Endothelial cell of umbilical vein (primary cell): Measurements from ENCODE around the gene CABP2. TPM values are rescaled to one million over a fixed set of nuclear protein-coding genes. Genes with fewer than 3 reads are reported as not detected.

Experiments used
- BruUV-seq: library from RNA; stranded (reverse); fragments of 400-500 nt; replicated peaks from 2 replicates; lab custom pipeline; 2021; lab: Mats Ljungman, UMichigan
- CTCF ChIA-PET: fragments of 300-600, 350-600 bp; sonication (Branson Sonifier 250); formaldehyde crosslinking; loops from one replicate; lab custom pipeline; 2021; ENCODE audit warnings: antibody characterized with exemption, inconsistent platforms; lab: Charles Lee
- POLR2A ChIA-PET: fragments of 300-600, 350-600 bp; sonication (Branson Sonifier 250); formaldehyde crosslinking; loops from one replicate; lab custom pipeline; 2021; ENCODE audit warnings: antibody characterized with exemption, inconsistent platforms; lab: Charles Lee
- DNase-seq: peaks from one replicate; pipeline ENCODE4 v3.0.0-alpha.2; 2011; ENCODE audit warnings: low read depth, low spot score
- FAIRE-seq: peaks from 2 replicates; lab custom pipeline; 2011; peaks lifted over from hg19 to GRCh38; lab: Jason Lieb, UNC
- H2AFZ ChIP-seq: 2 replicates; pipeline ENCODE4 v1.6.0; 2012; ENCODE audit warnings: low read depth, low read length, control low read depth, inconsistent platforms
- H3K27ac ChIP-seq: 2 replicates; pipeline ENCODE4 v1.5.1; 2011; ENCODE audit warnings: low read depth, mild to moderate bottlenecking, control low read depth, low read length, moderate library complexity; ENCODE audit not compliant: insufficient read depth
- H3K27me3 ChIP-seq, 2 experiments: 2 replicates each; pipeline versions ENCODE4 v1.6.0 to v1.6.1; 2011; ENCODE audit warnings: low read length in 2 of 2, mixed read lengths in 1 of 2; ENCODE audit not compliant: control insufficient read depth in 2 of 2, insufficient read depth in 2 of 2
- H3K36me3 ChIP-seq, 2 experiments: 2 replicates in 1 of 2; 3 replicates in 1 of 2; pipeline ENCODE4 v1.5.1; 2011; ENCODE audit warnings: low read length in 2 of 2, mild to moderate bottlenecking in 1 of 2, moderate library complexity in 1 of 2; ENCODE audit not compliant: control insufficient read depth in 2 of 2, insufficient read depth in 2 of 2; ENCODE audit errors: extremely low read depth in 1 of 2
- H3K4me1 ChIP-seq: 3 replicates; pipeline ENCODE4 v1.5.1; 2011; ENCODE audit warnings: mild to moderate bottlenecking, low read length; ENCODE audit not compliant: control insufficient read depth, insufficient read depth; ENCODE audit errors: extremely low read depth
- H3K4me2 ChIP-seq: 2 replicates; pipeline ENCODE4 v1.6.1; 2011; ENCODE audit warnings: low read length, control low read depth, mixed read lengths; ENCODE audit not compliant: insufficient read depth
- H3K4me3 ChIP-seq, 3 experiments: fragments of 200-600 bp in 1 of 3; sonication (generic), shearing (Covaris generic) in 1 of 3; replicated peaks in 1 of 3; 2 replicates each; pipeline ENCODE4 v1.5.1; 2011 to 2016; ENCODE audit warnings: control low read depth in 3 of 3, low read length in 3 of 3, mild to moderate bottlenecking in 2 of 3, inconsistent platforms in 1 of 3, low read depth in 1 of 3, moderate library complexity in 1 of 3; ENCODE audit not compliant: insufficient read depth in 1 of 3
- H3K79me2 ChIP-seq: 2 replicates; pipeline ENCODE4 v1.6.0; 2012; ENCODE audit warnings: low read length, inconsistent platforms; ENCODE audit not compliant: control insufficient read depth, insufficient read depth
- H3K9ac ChIP-seq: replicated peaks from 2 replicates; pipeline ENCODE3; 2011; ENCODE audit warnings: low read length, control low read depth; ENCODE audit not compliant: insufficient read depth; ENCODE audit errors: extremely low read depth
- H3K9me1 ChIP-seq: replicated peaks from 3 replicates; pipeline ENCODE4 v1.6.0; 2011; ENCODE audit warnings: mild to moderate bottlenecking, low read length; ENCODE audit not compliant: control insufficient read depth, insufficient read depth; ENCODE audit errors: extremely low read depth
- H3K9me3 ChIP-seq: replicated peaks from 2 replicates; pipeline ENCODE4 v1.5.1; 2012; ENCODE audit warnings: low read length, inconsistent platforms; ENCODE audit not compliant: control insufficient read depth, insufficient read depth
- H4K20me1 ChIP-seq: replicated peaks from 2 replicates; pipeline ENCODE3; 2011; ENCODE audit warnings: mild to moderate bottlenecking, low read length; ENCODE audit not compliant: control insufficient read depth, insufficient read depth; ENCODE audit errors: extremely low read depth
- EZH2 ChIP-seq: IDR thresholded peaks from 2 replicates; pipeline ENCODE4 v1.6.1; 2012; ENCODE audit warnings: borderline replicate concordance, low read depth, mild to moderate bottlenecking, moderate library complexity, low read length, inconsistent platforms; ENCODE audit not compliant: severe bottlenecking
- GATA2 ChIP-seq: IDR thresholded peaks from 2 replicates; pipeline ENCODE4 v1.7.0; 2011; ENCODE audit warnings: low read depth, mild to moderate bottlenecking, moderate library complexity, mixed read lengths, low read length; ENCODE audit not compliant: insufficient read length, insufficient read depth
- JUN ChIP-seq: IDR thresholded peaks from 2 replicates; pipeline ENCODE4 v1.6.1; 2011; ENCODE audit warnings: borderline replicate concordance, low read depth; ENCODE audit not compliant: insufficient read length, insufficient read depth
- MYC ChIP-seq: IDR thresholded peaks from one replicate; pipeline ENCODE4 v1.6.1; 2011; ENCODE audit warnings: mild to moderate bottlenecking, low read depth, low read length
- POLR2A ChIP-seq: IDR thresholded peaks from 2 replicates; pipeline ENCODE4 v1.6.1; 2012; ENCODE audit warnings: low read depth, mild to moderate bottlenecking, control low read depth, low read length
- POLR2AphosphoS5 ChIP-seq: IDR thresholded peaks from 2 replicates; pipeline ENCODE4 v1.6.1; 2012; ENCODE audit warnings: low read depth, mild to moderate bottlenecking, control low read depth, low read length, moderate library complexity; ENCODE audit not compliant: insufficient read depth
- dilution Hi-C: fragments of 300-500 bp; cut with MboI; formaldehyde crosslinking; loops from one replicate; pipeline ENCODE4 v1.15.0; 2019; ENCODE audit warnings: low sequenced_read_pairs; ENCODE audit not compliant: extremely low pct_ligation_motif_present
- intact Hi-C: fragments of 100-400 bp; cut with micrococcal nuclease; formaldehyde crosslinking; loops from one replicate; pipeline ENCODE4 v1.10.0; 2022
- polyA plus RNA-seq, 4 experiments: library from polyadenylated mRNA; depleted of rRNA in 3 of 4; stranded (reverse) in 3 of 4; unstranded in 1 of 4; fragments of >200 nt; gene quantifications; 2 replicates each; pipeline versions ENCODE4 v1.2.1 to v1.2.3, GENCODE V29; 2011 to 2012; ENCODE audit warnings: missing spikeins in 1 of 4
- total RNA-seq: library from RNA; stranded (reverse); gene quantifications from 2 replicates; pipeline ENCODE4 v1.2.3, GENCODE V29; 2021
- TF ChIP-seq, protein P1 (sequence below), 2 donors: IDR thresholded peaks; 1 replicate in 1 of 2; 2 replicates in 1 of 2; pipeline ENCODE4 v1.5.1; 2011; ENCODE audit warnings: low read length in 2 of 2, mild to moderate bottlenecking in 2 of 2, moderate library complexity in 2 of 2, control low read depth in 1 of 2, inconsistent platforms in 1 of 2, low read depth in 1 of 2; ENCODE audit not compliant: insufficient read depth in 1 of 2; ENCODE audit errors: extremely low read depth in 1 of 2
- TF ChIP-seq, protein P2 (sequence below): IDR thresholded peaks from 2 replicates; pipeline ENCODE4 v1.6.1; 2011; ENCODE audit not compliant: insufficient read depth, insufficient read length

CABP2 gene
- total and polyA plus RNA-seq, 2 donors (not counting 3 experiments of a cell fraction or from before 2014, with no cell fraction given), result not detected

DNA sequence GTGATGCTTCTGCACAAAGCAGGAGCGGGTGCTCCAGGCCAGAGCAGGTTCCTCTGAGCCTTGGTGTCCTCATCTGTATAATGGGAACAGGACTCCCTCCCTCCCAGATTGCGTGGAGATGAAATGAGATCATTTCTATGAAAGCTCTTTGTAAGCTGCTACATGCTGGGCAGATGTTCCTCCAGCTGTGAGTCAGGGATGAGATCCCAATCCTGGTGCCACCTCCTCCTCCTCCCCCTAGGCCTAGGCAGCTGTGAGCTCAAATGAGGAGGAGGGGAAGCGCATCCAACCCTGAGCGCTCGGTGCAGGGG is 7.0 kb upstream of the CABP2 start:
- H3K9me3 ChIP-seq, result peaks cover 3% of the 10 kb centered on the region
- H3K4me2 ChIP-seq, result no peak overlapping the region
- H4K20me1 ChIP-seq, result no peaks in the 10 kb centered on the region
- H3K4me1 ChIP-seq, result no peaks in the 10 kb centered on the region
- H3K27me3 ChIP-seq, result no peaks in the 10 kb centered on the region
- no peak overlapping the region for H3K4me3 ChIP-seq
- dilution Hi-C loops (no loop called here), intact Hi-C loops (no loop called here)
- H2AFZ ChIP-seq, result no peak overlapping the region
- ChIA-PET POLR2A (no interaction called here), CTCF (interaction anchor here (1.0 kb wide), 1 partner anchor 15 kb away, joined by 3 read pairs; no protein-coding TSS in a partner anchor)
- H3K79me2 ChIP-seq, result no peaks in the 10 kb centered on the region
- no peak for DNase-seq
- TF ChIP-seq MYC (no peak), JUN (no peak), EZH2 (no peak), POLR2AphosphoS5 (no peak), POLR2A (no peak), GATA2 (no peak)
- TF ChIP-seq, protein P1, sequence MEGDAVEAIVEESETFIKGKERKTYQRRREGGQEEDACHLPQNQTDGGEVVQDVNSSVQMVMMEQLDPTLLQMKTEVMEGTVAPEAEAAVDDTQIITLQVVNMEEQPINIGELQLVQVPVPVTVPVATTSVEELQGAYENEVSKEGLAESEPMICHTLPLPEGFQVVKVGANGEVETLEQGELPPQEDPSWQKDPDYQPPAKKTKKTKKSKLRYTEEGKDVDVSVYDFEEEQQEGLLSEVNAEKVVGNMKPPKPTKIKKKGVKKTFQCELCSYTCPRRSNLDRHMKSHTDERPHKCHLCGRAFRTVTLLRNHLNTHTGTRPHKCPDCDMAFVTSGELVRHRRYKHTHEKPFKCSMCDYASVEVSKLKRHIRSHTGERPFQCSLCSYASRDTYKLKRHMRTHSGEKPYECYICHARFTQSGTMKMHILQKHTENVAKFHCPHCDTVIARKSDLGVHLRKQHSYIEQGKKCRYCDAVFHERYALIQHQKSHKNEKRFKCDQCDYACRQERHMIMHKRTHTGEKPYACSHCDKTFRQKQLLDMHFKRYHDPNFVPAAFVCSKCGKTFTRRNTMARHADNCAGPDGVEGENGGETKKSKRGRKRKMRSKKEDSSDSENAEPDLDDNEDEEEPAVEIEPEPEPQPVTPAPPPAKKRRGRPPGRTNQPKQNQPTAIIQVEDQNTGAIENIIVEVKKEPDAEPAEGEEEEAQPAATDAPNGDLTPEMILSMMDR (IDR thresholded peaks at IDR 0.05; ENCODE audit: extremely low read depth in 1 of 2, insufficient read depth in 1 of 2, low read depth in 1 of 2, low read length in 2 of 2), result no peak
- TF ChIP-seq, protein P2, sequence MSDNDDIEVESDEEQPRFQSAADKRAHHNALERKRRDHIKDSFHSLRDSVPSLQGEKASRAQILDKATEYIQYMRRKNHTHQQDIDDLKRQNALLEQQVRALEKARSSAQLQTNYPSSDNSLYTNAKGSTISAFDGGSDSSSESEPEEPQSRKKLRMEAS, result no peak
- no peaks in the 10 kb centered on the region for H3K36me3 ChIP-seq
- no TSS peak for BruUV-seq
- H3K9me1 ChIP-seq, result no peaks in the 10 kb centered on the region
- H3K27ac ChIP-seq, result no peak overlapping the region
- no peak overlapping the region for H3K9ac ChIP-seq
- no peak for FAIRE-seq
